GM10266 (cell line): ENCODE data around the gene BCAP31.
"Not testable (repeated sequence)": the region's sequence is repeated elsewhere in the genome, so short reads cannot be mapped to it uniquely, and the experiment has no call there.

Source experiments
- DNase-seq: peaks from one replicate; pipeline ENCODE4 v3.0.0; 2012; ENCODE audit errors: extremely low spot score
- CTCF ChIP-seq: IDR thresholded peaks from 2 replicates; pipeline ENCODE4 v1.5.1; 2012; ENCODE audit warnings: mild to moderate bottlenecking, low read depth; ENCODE audit not compliant: control insufficient read depth, insufficient read depth; ENCODE audit errors: missing control alignments

The BCAP31 gene

GRCh38 chrX:153750127-153750774 lies 26.1 kb upstream of the BCAP31 start:
- TF ChIP-seq CTCF = no peak

GRCh38 chrX:153749017-153749416 lies 24.8 kb upstream of the BCAP31 start:
- DNase-seq = not testable (repeated sequence)

More at GRCh38 chrX:153750127-153750774, 26.1 kb upstream of the BCAP31 start:
- no peak for DNase-seq

- not testable (repeated sequence) for DNase-seq
Measured at GRCh38 chrX:153746991-153747390, 22.8 kb upstream of the BCAP31 start.

- no peak for TF ChIP-seq CTCF
- no peak for DNase-seq
Measured at GRCh38 chrX:153746359-153746758, 22.2 kb upstream of the BCAP31 start.

GRCh38 chrX:153745067-153745433 lies 20.9 kb upstream of the BCAP31 start:
- DNase-seq = not testable (repeated sequence)

GRCh38 chrX:153744210-153745066 lies 20.3 kb upstream of the BCAP31 start:
- TF ChIP-seq CTCF = no peak
- no peak for DNase-seq

GRCh38 chrX:153743468-153744209 lies 19.5 kb upstream of the BCAP31 start:
- DNase-seq = not testable (repeated sequence)

GRCh38 chrX:153742796-153743467 lies 18.7 kb upstream of the BCAP31 start:
- DNase-seq = not testable (repeated sequence)

GRCh38 chrX:153742111-153742510 lies 17.9 kb upstream of the BCAP31 start:
- not testable (repeated sequence) for DNase-seq

GRCh38 chrX:153741446-153741845 lies 17.3 kb upstream of the BCAP31 start:
- no peak for TF ChIP-seq CTCF
- DNase-seq = no peak
